Stimulated activated CD8-positive, alpha-beta memory T cell treated with anti-CD3 and anti-CD28 coated beads, Interleukin-15, amount 100 ng/mL, for 24 hours (primary cell): ENCODE data around the gene SETMAR.
"Not testable (repeated sequence)": the region's sequence is repeated elsewhere in the genome, so short reads cannot be mapped to it uniquely, and the experiment has no call there.

ENCODE experiments used
- DNase-seq: peaks from one replicate; pipeline ENCODE4 v3.0.0-alpha.2; 2020; ENCODE audit warnings: low read depth

The SETMAR gene

DNA sequence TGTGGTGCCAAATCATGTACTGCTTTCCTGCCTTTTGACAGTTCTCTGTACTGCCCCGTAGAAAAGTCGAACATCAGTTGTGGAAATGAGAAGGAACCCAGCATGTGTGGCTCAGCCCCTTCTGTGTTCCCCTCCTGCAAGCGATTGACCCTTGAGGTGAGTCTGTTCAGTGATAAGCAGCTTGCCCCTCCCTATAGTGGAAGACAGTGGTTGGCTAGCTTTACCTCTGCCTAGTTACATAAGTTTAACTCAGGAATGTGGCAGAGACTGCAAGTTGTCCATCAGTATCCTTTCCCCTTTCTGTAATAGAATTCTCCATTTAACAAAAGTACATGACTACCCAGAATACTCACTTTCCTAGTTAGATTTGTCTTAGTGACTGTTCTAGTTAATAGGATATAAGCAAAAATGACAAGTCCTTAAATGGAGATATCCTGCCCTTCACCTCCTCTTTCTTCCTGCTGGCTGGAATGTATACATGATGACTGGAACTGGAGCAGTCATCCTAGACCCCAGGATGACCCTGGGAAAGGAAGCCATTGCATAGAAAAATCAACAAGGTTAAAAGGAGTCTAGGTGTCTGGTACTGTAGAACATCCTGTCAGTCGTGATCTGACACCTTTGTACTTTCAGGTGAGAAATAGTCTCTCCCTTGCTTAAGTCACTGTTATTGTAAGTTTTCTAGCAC, 10.6 kb downstream of the SETMAR start:
- no peak for DNase-seq

DNA sequence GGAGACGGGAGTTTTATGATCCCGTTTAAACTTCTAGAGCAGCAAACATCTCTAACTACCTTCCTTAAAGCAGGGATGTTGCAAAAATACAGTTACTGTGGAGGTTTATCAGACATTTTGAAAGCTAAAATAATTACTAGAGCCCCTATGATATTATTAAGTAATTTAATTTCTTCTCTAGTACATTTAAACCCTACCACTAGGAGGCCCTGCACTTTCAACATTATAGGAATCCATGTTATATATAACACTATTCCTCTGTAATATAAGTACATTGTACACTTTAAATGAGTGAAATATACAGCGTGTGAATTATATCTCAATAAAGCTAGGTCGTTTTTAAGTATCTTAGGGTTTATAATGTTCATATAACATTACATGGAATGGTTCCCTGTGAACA, 11.5 kb downstream of the SETMAR start:
- DNase-seq, result no peak

DNA sequence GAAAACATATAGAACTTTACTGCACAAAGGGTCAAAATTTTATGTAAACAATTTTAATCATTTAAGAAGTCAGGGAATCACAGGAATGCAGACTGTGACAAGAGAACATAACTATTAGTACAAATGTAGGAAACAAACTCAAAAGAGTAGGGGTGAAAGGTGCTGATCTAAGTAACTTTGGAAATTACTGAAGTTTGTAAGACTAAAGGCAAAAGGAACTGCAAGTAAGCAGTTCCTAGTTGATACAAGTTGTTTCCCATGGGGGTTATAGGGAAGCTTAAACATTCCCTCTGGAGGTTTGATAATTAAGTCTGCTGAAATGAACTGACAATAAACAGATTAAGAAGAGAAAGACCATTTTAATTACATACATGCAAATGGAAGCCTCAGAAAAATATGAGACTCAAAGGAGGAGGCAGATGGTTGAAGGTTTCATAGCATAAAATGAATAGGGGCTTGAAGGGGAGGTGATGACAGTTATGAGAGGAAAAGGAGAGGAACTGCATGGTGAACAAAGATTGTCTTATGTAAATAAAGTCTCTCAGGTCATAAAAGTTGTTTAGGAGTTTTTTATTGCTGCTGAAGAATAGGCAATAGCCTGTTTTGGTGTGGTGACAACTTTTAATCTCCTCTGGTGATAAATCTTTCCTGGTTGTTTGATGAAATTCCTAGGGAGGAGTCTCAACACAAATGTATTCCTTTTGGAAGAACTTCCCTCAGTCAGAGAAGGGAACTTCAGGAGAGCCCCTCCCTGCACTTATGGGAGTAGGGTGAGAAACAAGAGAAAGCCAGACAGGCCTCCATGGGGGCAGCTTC, 17.1 kb downstream of the SETMAR start:
- DNase-seq, result no peak

DNA sequence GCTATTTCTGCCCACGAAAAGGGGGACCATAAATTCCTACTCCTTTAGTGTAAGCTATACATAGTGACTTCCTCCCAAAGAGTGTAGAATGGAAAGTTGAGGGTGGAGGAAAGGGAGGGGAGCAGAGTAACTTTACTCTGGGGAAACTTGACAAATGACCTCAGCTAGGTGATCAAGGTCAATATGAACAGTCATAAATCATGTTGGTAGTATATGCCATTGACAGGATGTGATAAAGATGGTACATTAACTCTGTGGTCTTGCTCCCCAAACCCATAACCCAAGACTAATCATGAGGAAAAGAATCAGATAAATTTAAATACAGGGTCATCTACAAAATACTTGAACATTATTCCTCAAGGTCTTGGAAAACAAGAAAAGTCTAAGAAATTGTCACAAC, 18.6 kb downstream of the SETMAR start:
- no peak for DNase-seq

DNA sequence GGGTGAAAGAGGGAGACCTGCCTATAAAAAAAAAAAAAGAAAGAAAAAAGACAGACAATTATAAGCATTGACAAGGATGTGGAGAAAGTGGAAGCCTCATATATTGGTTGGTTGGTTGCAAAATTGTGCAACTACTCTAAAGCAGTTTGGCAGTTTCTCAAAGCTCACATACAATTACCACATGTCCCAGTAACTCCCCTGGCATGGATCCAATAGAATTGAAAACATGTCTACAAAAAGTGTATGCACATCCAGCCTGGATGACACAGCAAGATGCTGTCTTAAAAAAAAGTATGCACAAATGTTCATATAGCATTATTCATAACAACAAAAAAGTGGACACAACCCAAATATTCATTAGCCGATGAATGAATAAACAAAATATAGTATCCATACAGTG, 19.5 kb downstream of the SETMAR start:
- DNase-seq, result no peak

GRCh38 chr3:4323246-4324027, 20.3 kb downstream of the SETMAR start:
- DNase-seq, result no peak

DNA sequence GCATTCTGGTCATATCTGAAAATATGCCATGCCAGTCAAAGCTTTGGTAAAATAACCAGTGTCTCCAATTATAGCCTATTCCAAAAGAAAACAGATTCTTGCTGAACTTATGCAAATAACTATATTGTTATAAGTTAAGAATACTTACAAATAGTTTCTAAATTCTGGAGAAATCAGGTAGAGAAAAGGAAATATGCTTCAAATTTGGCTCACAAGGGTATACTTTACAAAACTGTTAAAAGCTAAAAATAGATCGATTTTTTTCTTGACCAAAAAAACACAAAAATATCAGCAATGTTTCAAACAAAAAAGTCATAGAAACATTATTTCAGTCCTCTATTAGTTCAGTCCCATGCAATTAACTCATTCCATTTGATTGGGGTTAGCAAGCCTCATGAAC, 23.7 kb downstream of the SETMAR start:
- no peak for DNase-seq

DNA sequence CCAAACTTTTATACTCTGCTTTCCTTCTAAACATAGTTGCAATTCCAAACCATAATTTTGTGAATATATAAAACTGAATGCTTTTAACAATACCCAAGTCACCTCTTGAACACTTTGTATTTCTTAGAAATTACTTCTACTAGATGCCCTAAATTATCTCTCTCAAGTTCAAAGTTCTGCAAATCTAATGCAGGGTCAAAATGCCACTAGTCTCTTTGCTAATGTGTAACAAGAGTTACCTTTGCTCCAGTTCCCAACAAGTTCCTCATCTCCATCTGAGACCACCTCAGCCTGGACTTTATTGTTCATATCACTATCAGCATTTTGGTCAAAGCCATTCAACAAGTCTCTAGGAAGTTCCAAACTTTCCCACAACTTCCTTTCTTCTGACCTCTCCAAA, 26.6 kb downstream of the SETMAR start:
- DNase-seq, result not testable (repeated sequence)

- no peak for DNase-seq
Observed at GRCh38 chr3:4332111-4332510, 28.9 kb downstream of the SETMAR start.

DNA sequence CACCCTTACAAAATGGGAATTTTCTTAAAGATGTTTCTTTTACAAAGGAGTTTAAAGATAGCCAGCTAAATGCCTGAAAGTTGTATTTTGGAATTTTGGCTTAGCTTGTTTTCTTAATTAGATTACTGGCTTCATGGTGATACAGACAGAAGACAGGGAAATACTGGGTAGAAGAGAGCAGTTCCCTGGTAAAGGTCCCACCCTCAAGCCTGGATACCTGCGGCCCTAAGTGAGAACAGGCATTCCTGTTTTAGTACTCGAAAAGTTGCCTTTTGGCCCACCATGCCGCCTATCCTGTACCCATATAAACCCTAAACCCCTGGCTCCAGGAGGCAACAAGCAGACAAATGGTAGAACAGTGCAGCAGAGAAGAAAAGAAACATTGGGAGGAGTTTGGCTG, 29.4 kb downstream of the SETMAR start:
- DNase-seq, result no peak

- no peak for DNase-seq
Observed at GRCh38 chr3:4332991-4333390, 29.8 kb downstream of the SETMAR start.

DNA sequence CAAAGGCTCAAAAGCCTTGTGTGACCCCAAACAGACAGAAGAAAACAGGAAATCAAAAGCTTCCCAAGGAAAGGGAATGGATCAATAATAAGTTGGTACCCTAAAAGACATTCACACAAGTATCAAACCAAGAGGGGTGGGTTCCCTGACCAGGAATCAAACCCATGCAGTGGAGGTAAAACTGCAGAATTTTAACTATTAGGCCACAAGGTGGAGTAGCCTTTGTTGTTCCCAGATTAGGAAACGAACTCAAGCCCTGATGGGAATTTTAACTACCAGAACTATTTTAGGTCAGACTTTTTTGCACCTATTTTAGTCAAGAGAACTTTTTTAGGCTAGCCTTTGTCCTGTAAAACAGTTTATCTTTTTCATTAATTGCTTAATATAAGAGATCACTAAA, 31.4 kb downstream of the SETMAR start:
- no peak for DNase-seq

DNA sequence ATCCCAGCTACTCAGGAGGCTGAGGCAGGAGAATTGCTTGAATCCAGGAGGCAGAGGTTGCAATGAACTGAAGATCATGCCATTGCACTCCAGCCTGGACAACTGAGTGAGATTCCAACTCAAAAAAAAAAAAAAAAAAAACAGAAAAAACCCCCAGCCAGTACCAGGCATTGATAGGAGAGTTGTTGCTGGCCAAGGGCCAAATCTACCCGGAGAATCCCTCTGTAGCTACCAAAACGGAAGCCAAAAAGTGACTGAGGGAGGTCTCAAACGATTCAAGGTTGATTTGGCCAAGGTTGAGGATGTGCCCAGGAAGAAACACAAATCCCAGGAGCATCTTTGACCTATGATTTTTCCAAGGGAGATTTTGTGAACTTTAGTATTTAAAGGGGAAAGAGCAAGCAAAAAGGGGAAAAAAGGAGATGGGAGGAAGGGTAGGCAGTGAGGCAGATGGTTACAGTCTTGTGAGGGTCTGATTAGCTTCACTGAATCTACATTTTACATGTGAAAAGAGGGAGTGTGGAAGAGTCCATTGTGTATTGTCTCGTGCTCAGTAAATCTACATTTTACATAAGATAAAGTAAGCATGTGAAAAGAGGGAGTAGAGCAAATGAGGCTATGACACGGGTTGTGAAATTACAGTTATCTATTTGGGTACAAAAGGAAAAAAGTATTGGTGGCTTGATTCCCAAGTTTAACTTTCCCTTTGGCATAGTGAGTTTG, 32.8 kb downstream of the SETMAR start:
- DNase-seq, result no peak

- DNase-seq, result no peak
Observed at GRCh38 chr3:4336850-4337546, 33.8 kb downstream of the SETMAR start.

GRCh38 chr3:4338751-4339150, 35.6 kb downstream of the SETMAR start:
- DNase-seq, result no peak

- no peak for DNase-seq
Observed at GRCh38 chr3:4340077-4340410, 36.9 kb downstream of the SETMAR start.

DNA sequence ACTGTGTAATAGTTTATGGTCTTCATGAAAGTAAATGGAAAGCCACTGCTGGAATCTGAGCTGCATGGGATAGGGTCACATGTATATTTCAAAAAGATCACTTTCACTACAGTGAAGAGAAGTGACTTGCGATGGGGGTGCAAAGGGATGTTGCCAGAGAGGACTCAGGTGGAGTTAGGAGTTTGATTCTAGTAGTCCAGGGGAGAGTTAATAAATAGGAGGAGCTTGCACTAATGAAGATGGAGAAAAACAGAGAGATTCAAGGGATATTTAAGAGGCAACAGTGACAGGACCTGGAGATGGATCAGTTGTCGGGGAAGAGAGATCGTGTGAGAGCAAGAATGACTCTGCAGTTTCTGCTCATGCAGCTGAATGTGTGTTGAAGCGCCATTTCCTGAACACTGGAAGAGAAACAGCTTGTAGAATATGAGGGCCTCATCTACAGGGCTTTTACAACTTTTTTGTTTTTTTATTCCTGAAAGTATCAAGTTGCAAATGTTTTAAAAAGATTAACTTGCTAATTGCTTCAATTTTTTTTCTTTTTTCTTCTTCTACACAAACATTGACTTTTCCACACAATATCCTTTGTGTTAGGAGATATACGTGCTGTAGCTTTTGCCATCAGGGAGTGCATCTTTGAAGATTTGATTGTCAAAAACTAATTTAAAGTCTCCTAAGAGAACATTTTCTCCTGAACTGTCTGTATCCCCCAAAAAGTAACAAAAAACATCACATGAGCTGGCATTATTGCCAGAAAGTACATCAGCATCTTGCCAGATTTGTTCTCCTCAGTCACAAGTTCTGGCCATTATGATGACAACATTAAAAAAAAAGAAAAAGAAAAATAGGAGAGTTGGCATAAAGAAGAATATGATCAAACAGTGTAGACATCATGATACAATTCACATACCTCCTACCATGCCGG, 37.5 kb downstream of the SETMAR start:
- no peak for DNase-seq

DNA sequence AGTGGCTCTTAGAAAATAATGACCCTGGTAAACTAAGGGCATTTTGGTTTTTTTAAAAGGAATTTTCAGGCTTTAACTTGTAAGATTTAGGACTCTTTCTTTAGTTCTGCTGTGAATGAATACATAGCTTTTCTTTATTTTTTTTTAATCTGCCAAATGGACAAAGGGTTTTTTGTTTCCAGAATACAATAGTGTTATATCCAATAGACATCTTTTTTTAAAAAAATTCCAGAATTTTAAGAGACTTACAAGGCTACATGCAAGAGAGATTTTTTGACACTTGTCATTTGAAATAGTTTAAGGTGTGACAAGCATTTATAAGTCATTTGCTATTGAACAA, 38.1 kb downstream of the SETMAR start:
- DNase-seq, result no peak

- no peak for DNase-seq
Observed at GRCh38 chr3:4343258-4343657, 40.1 kb downstream of the SETMAR start.

DNA sequence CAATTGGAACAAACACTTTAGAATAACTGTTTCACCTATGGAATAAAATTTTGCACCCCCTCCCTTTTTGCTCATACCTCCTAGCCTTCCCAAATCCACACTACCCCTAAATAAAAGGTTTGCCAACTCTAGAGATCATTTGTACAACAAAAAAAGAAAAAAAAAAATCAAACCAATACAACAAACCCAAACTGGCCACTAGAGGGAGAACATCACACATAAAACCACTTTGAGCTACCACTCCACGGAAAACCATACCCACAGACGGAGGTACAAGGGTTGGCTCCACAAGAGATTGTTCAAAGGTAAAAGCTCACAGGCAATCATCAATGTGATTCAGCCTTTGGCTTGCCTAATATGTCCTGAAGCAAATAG, 47.6 kb downstream of the SETMAR start:
- no peak for DNase-seq
